ENCODE measurements around the gene ACIN1.

The ACIN1 gene

GRCh38 chr14:23056956-23057756 lies 37.8 kb downstream of the ACIN1 start, which contains the start of gene CDH24:
Gene CDH24, minus strand, starts transcription at chr14:23057520. Its CDS starts 1,787 bp downstream, at chr14:23055733.
- no peak for DNase-seq

DNA sequence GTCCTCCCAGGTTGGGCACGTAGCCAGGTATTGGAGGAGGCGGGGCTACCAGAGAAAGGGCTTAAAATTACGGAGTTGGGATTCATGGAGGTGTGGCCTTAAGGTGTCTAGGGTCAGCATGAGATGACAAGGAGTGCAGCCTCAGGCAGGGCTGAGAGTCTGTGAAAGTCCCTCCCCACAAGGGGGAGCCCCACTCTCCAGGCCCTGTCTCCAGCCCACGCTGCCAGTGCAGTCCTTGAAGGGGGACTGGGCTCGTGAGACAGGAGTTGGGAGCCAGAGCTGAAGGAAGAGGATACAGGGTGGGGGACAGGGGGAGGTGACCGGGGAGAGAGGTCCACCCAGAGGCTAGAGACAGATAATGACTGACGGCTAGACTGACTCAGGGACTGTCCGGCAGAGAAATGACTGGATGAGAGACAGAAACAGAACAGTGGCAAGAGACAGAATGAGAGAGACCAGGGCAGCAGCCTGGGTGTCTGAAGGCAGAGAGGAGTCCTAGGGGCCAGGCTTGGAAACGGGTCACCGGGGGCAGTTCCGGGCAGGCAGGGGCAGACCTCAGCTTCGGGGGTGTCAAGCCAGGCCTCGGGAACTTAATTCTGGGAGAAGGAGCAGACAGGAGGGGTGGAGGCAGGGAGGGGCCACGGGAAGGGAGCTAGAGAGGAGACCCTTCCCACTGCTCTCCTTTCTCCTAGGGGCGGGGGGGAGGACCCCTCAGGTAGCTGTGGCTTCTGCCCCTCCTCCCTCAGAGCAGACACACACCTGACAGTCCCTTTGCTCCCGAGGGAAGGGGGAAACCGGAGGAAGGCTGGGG lies 38.6 kb downstream of the ACIN1 start:
- DNase-seq = no peak

GRCh38 chr14:23055621-23056144 lies 39.3 kb downstream of the ACIN1 start:
- DNase-seq = no peak

- DNase-seq = no peak
These were observed 39.8 kb downstream of the ACIN1 start for GRCh38 chr14:23055147-23055550.

DNA sequence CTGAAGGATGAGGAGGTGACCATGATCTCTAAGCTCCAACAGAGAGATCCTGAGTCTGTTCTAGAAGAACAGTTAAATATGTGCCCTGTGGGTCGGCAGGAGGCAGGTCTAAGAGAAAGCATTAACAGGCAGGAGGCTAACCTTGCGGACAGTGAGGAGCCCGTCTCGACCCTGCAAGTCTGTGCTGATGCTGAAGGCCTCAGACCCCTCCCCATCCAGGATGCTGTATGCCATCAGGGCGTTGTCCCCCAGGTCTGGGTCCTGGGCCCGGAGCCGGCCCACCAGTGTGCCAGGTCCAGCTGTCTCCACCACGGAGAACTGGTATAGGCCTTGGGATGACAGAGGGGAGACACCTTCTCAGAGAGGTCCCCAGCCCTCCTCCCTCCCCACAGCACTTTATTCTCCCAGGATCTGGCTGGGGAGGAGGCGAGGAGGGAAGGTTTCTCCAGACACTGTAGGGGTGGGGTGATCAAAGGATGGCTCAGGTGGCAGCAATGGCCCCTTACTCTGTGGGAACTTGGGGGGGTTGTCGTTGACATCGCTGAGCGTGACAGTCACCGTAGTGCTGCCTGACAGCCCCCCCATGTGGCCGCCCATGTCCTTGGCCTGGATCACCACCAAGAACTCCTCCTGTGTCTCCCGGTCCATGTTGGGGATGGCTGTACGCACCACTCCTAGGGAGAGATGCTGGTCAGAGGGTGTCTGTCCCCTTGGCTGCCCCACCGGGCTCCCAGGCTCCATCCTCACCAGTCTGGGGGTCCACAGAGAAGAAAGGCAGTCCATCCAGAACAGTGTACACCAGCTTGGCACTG lies 40.7 kb downstream of the ACIN1 start:
- DNase-seq = no peak

DNA sequence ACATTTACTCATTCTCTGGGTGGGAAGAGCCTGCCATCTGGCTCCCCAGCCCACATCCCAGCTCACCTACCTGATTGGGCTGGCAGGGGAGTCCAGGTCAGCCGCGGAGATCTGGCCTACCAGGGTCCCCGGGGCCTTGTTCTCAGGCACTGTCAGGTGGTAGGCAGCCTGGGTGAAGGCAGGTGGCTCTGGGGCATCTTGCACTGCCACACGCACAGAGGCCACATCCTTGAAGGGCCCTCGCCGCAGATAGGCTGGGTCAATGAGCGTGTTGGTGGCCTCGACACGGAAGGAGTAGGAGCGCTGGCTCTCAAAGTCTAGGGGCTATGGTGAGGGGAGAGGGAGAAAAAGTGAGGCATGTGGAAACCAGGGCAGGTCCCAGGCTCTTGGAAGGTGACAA lies 41.5 kb downstream of the ACIN1 start:
- DNase-seq = no peak

DNA sequence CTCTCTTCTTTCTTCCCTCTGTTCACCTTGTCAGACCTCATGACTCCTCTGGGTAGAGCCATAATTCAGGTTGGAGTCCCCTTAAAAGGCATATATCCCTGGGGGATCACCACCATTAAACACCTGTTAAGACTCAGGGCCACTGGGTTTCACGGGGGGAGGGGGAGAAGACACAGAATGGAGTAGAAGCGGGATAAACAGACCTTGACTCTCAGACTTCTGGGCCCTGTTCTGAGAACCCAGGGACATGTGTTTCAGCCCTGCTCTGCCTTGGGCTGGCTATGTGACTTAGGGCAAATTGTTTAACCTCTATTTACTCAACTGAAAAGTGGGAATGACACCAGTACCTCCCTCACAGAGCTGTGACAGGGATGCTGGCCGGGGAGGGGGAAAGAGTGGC lies 42.3 kb downstream of the ACIN1 start:
- no peak for DNase-seq

DNA sequence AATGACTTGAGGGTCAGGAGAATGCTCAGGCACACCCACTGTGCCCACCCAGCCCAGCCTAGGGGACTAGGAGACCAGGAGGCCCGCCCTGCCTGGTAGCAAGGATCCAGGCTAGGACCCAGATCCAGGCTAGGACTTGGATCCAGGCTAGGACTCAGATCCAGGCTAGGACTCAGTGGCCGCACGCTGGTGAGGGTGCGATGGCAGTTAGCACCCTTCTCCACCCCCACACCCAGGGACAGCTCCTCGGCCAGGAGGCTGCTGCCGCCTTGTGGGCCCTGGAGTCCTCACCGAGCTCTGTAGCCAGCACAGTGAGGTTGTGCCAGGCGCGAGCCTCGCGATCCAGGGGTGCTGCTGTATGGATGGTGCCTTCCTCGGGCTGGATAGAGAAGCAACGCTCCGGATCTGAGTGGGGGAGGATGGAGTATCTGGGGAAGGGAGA lies 42.7 kb downstream of the ACIN1 start:
- DNase-seq = no peak

DNA sequence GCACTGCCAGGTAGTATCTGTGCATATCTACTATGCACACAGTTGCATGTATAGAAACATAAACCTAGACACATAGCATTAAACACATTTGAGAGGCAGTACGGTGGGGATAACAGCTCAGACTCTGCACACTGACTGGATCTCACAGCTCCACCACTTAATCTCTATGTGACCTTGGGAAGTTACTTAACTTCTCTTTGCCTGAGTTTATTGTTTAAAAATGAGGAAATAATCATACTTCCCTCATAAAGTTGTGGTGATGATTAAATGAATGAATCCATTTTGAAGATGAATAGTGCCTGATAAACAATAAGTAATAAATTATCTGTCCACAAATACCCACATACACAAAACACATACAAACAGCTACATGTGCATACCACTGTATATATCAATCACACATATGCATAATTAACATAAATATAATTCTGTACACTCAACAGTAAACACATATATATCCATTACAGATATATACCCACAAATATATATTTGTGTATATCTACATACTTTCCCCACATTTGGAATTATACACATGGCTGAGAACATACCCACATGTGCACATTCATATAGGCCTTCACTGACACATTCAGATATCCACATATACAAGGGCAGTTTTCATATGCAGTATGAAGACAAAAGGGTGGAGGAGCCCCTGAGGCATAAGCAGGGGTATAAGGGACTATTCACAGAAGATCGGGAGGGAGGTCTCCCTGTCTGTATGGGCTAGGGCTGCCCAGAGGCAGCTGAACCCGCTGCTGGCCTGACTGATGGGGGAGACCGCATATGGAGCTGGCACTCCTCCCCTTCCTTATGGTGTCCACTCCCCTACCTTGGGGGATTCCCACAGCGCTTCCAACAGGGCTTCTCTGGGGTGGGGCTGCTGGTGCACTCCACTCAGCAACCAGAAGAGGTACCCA lies 43.5 kb downstream of the ACIN1 start:
- DNase-seq = no peak

DNA sequence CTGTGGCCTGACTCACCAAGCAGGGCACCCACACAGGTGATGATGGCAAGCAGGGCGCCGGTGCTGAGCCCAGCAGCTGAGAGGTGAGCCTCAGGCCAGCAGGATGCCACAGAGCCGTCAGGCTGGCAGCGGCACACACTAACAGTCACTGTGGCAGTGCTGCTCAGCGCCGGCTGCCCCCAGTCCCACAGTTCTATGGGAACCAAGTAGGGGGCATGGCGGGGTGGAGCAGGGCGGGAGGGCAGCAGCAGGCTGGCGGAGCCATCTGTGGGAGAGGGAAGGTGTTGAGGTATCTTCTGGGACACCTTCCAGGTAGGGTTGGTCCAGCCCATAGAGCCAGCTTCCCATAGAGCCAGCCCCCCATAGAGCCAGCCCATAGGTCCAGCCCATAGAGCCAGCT lies 45.9 kb downstream of the ACIN1 start:
- DNase-seq = no peak

DNA sequence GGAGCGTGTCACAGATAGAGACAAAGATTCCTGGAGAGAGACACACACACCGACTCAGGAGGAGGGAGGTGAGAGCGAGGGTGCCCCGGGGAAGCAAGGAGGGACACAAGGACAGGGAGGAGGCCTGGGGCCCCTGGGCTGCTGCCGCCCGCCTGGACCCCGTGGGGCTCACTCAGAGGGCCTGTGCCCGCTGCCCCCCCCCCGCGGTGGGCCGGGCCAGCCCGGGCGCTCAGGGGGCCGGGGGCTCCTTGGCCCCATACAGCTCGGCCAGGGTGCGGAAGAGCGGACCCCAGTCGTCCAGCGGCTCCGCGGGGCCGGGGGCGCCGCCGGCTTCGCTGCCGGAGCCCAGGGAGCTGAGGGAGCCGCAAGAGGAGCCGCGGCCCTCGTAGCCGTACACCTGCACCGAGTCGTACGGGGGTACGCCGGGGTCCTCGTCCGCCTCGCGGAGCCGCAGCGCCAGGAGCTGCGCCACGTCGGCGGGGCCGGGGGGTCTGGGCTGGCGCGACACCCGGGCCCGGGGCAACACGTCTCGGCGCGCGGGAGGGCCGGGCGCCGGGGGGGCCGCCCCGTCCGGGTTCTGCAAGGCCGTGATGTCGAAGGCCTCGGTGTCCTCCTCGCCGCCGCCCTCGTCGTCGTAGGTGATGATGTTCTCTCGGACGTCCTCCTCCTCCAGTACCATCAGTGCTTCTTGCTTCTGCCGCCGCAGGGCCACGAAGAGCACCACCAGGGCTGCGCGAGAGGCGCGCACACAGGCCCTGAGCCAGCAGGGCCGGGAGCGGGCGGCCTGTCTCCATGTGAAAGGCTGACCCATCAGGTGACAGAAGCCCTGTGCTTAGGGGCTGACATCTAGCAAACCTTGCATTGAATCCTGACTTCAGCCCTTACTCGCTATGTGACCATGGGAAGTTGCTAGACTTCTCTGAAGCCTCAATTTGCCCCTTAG lies 46.9 kb downstream of the ACIN1 start:
- no peak for DNase-seq

DNA sequence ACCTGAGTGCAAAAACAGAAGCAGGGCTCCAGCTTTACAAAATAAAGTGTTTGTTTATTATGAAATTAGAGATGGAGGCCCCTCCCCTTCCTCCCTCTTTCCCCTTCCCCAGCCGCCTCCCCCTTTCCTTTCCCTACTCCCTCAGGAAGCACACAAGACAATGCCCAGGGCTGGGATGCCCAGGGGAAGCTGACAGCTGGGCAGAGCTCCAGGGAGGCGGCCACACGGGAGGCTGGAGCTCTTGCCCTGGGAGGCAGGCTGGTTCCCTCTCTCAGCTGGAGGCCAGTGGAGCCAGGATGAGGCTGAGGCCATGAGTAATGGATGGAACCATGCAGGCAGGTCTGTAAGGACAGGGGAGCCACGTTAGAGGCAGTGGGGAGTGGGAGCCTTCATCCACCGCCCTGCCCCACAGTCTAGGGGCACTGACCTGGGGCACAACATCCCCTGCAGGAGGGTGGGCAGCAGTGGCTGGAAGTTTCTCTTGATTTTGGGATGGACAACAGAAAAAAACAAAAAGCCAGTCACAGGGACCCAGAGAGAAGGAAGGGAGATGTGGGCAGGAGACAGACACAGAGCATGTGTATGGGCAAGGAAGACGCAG lies 47.8 kb downstream of the ACIN1 start:
- DNase-seq = no peak

GRCh38 chr14:23045419-23046357 lies 49.2 kb downstream of the ACIN1 start:
- no peak for DNase-seq

GRCh38 chr14:23044840-23045239 lies 50.1 kb downstream of the ACIN1 start:
- DNase-seq = no peak

- DNase-seq = no peak
These were observed 51.2 kb downstream of the ACIN1 start for GRCh38 chr14:23043754-23044153.

DNA sequence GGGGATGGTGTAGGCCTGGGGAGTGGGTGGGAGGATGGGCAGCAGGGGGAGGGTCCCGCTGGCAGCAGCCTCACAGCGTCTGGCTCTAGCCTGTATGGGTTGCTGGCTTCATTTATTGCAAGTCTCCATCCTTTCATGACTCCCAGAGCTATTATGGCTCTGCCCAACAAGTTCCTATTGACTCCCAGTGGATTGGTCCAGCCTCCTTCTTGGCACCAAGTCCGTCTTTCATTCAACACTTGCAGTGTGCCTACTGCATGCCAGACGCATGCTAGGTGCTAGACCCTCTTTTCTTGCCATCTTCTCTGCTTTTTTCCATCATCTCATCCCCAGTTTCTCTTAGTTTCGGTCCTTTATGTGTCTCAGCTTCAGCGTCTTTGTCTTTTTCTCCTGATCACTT lies 51.8 kb downstream of the ACIN1 start:
- DNase-seq = no peak

DNA sequence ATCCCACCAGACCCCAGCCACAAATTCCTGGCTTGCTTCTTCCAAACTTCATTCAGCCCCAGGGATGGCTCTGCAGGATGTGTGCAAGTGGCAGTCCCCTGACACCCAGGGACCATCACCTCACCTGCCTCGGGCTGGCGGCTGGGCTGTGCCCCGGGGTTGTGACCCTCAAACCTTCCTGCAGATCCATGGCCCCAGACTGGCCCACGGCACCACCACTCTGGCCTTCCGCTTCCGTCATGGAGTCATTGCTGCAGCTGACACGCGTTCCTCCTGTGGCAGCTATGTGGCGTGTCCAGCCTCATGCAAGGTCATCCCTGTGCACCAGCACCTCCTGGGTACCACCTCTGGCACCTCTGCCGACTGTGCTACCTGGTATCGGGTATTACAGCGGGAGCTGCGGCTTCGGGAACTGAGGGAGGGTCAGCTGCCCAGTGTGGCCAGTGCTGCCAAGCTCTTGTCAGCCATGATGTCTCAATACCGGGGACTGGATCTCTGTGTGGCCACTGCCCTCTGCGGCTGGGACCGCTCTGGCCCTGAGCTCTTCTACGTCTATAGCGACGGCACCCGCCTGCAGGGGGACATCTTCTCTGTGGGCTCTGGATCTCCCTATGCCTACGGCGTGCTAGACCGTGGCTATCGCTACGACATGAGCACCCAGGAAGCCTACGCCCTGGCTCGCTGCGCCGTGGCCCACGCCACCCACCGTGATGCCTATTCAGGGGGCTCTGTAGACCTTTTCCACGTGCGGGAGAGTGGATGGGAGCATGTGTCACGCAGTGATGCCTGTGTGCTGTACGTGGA lies 52.6 kb downstream of the ACIN1 start, which contains the start of gene PSMB11:
PSMB11 (plus strand) TSS at position 51 of the 804 bp plus-strand sequence; CDS start at position 65, 14 bp downstream.
- no peak for DNase-seq

GRCh38 chr14:23041729-23042128 lies 53.2 kb downstream of the ACIN1 start:
- DNase-seq = no peak
